Thoracic aorta (tissue), 2 donors: ENCODE measurements around the gene AASDH. TPM values are rescaled to one million over a fixed set of nuclear protein-coding genes. Genes with fewer than 3 reads are reported as not detected.

Source experiments
- ATAC-seq: fragments of 150-250 bp; one replicate; pipeline ENCODE4 v1.8.0; 2017; ENCODE audit warnings: low read depth; ENCODE audit not compliant: insufficient number of reproducible peaks, low FRiP score
- DNase-seq: peaks from one replicate; pipeline ENCODE4 v3.0.0-alpha.2; 2020; ENCODE audit warnings: low spot score
- H3K27ac ChIP-seq, 2 donors: fragments of 200-600 bp; sonication (generic); 1 replicate in 1 of 2; 2 replicates in 1 of 2; pipeline ENCODE4 v1.5.1; 2016; ENCODE audit warnings: mild to moderate bottlenecking in 2 of 2, moderate library complexity in 2 of 2
- H3K27me3 ChIP-seq: fragments of 200-600 bp; sonication (generic); replicated peaks from 2 replicates; pipeline ENCODE4 v1.6.0; 2016; ENCODE audit warnings: mild to moderate bottlenecking; ENCODE audit not compliant: insufficient read depth
- H3K36me3 ChIP-seq: fragments of 200-600 bp; sonication (generic); one replicate; pipeline ENCODE4 v1.5.1; 2016
- H3K4me1 ChIP-seq, 2 donors: fragments of 200-600 bp; sonication (generic); 1 replicate in 1 of 2; 2 replicates in 1 of 2; pipeline versions ENCODE4 v1.5.1 to v1.6.0; 2016; ENCODE audit warnings: low read depth in 2 of 2, mild to moderate bottlenecking in 1 of 2; ENCODE audit not compliant: control insufficient read depth in 1 of 2
- H3K4me3 ChIP-seq: fragments of 200-600 bp; sonication (generic); 2 replicates; pipeline ENCODE4 v1.5.1; 2016; ENCODE audit warnings: mild to moderate bottlenecking
- H3K9me3 ChIP-seq: fragments of 200-600 bp; sonication (generic); 2 replicates; pipeline ENCODE4 v1.5.1; 2016
- CTCF ChIP-seq: fragments of 200-600 bp; sonication (generic); IDR thresholded peaks from one replicate; pipeline ENCODE4 v1.5.1; 2019; ENCODE audit warnings: antibody characterized with exemption
- total RNA-seq, 2 donors: library from RNA; depleted of rRNA; stranded (reverse); fragments of >200 nt; gene quantifications; one replicate each; pipeline versions ENCODE4 v1.1.0 to v1.2.3, GENCODE V29; 2016

Gene AASDH
- total RNA-seq, 2 donors from 2014 or later, result 4.6 to 7.9 TPM

GRCh38 chr4:56293121-56293520, 94.2 kb downstream of the AASDH start:
- Histone ChIP-seq H3K27me3 (no peaks in the 10 kb centered on the region), H3K27ac (no peak overlapping the region), H3K9me3 (no peaks in the 10 kb centered on the region), H3K4me1 (no peaks in the 10 kb centered on the region), H3K4me3 (no peak overlapping the region), H3K36me3 (no peaks in the 10 kb centered on the region)
- no peak for ATAC-seq
- no peak for TF ChIP-seq CTCF
- DNase-seq, result no peak

- TF ChIP-seq CTCF, result no peak
- DNase-seq (no peak), ATAC-seq (no peak)
- H3K9me3 ChIP-seq, result no peaks in the 10 kb centered on the region
- no peaks in the 10 kb centered on the region for H3K27me3 ChIP-seq
- no peak overlapping the region for H3K27ac ChIP-seq
- peak overlapping the region; percentile 25 for H3K4me3 ChIP-seq
- no peaks in the 10 kb centered on the region for H3K36me3 ChIP-seq
- no peaks in the 10 kb centered on the region for H3K4me1 ChIP-seq
These were observed 97.4 kb downstream of the AASDH start for GRCh38 chr4:56289934-56290333.

- Histone ChIP-seq H3K4me1 (no peaks in the 10 kb centered on the region), H3K27me3 (no peaks in the 10 kb centered on the region), H3K36me3 (no peaks in the 10 kb centered on the region), H3K9me3 (no peaks in the 10 kb centered on the region), H3K4me3 (no peak overlapping the region), H3K27ac (no peak overlapping the region)
- DNase-seq, result no peak
- no peak for TF ChIP-seq CTCF
- no peak for ATAC-seq
These were observed 98.6 kb downstream of the AASDH start for GRCh38 chr4:56288663-56289062.

Other genes starting within 250 kb of the AASDH start
- 10 to 100 TPM in 1 of 2 donors, 1 to 10 TPM in 1; 5.1 to 10.0 TPM for gene PPAT, start 48.1 kb upstream of the AASDH start, total RNA-seq
- gene PAICS, start 48.8 kb upstream of the AASDH start, total RNA-seq, result 10 to 100 TPM in 1 of 2 donors, 1 to 10 TPM in 1; 9.3 to 49.2 TPM
- 10 to 100 TPM; 43.1 to 52.9 TPM for gene SRP72, start 80.1 kb upstream of the AASDH start, total RNA-seq
- gene ARL9, start 118.3 kb upstream of the AASDH start, total RNA-seq, result not detected